Smooth muscle cell (in vitro differentiated cells): ENCODE results near the gene CCL13. TPM values are rescaled to one million over a fixed set of nuclear protein-coding genes. Genes with fewer than 3 reads are reported as not detected.

ENCODE experiments used
- DNase-seq: peaks from one replicate; lab custom pipeline; 2025; ENCODE audit not compliant: unreplicated experiment; lab: John Stamatoyannopoulos, UW
- H2AFZ ChIP-seq: fragments of 200-600 bp; sonication (generic); 2 replicates; pipeline ENCODE4 v1.6.0; 2016; ENCODE audit warnings: antibody characterized with exemption, low read depth, mild to moderate bottlenecking
- H3F3A ChIP-seq: fragments of 200-600 bp; sonication (generic); 2 replicates; pipeline ENCODE4 v1.6.0; 2017; ENCODE audit warnings: antibody characterized with exemption, low read depth
- H3K27ac ChIP-seq: fragments of 200-600 bp; sonication (generic); 2 replicates; pipeline ENCODE4 v1.5.1; 2016; ENCODE audit warnings: low read depth, mild to moderate bottlenecking
- H3K27me3 ChIP-seq: fragments of 200-600 bp; sonication (generic); 2 replicates; pipeline ENCODE4 v1.6.1; 2016; ENCODE audit warnings: low read depth, mild to moderate bottlenecking
- H3K36me3 ChIP-seq: fragments of 200-600 bp; sonication (generic); 2 replicates; pipeline ENCODE4 v1.5.1; 2016; ENCODE audit warnings: low read depth
- H3K4me1 ChIP-seq: fragments of 200-600 bp; sonication (generic); 2 replicates; pipeline ENCODE4 v1.5.1; 2016; ENCODE audit warnings: low read depth
- H3K4me2 ChIP-seq: fragments of 200-600 bp; sonication (generic); 2 replicates; pipeline ENCODE4 v1.6.0; 2016; ENCODE audit warnings: mild to moderate bottlenecking
- H3K4me3 ChIP-seq: fragments of 200-600 bp; sonication (generic); 2 replicates; pipeline ENCODE4 v1.5.1; 2016; ENCODE audit warnings: mild to moderate bottlenecking
- H3K79me2 ChIP-seq: fragments of 200-600 bp; sonication (generic); 2 replicates; pipeline ENCODE4 v1.6.0; 2016; ENCODE audit warnings: low read depth, mild to moderate bottlenecking
- H3K9ac ChIP-seq: fragments of 200-600 bp; sonication (generic); 2 replicates; pipeline ENCODE4 v1.6.0; 2016; ENCODE audit warnings: low read depth
- H3K9me3 ChIP-seq: fragments of 200-600 bp; sonication (generic); replicated peaks from 2 replicates; pipeline ENCODE4 v1.5.1; 2016; ENCODE audit warnings: low read depth
- H4K20me1 ChIP-seq: fragments of 200-600 bp; sonication (generic); 2 replicates; pipeline ENCODE4 v1.6.0; 2016; ENCODE audit warnings: low read depth
- CTCF ChIP-seq: fragments of 200-600 bp; sonication (generic); IDR thresholded peaks from 2 replicates; pipeline ENCODE4 v1.5.1; 2017; ENCODE audit warnings: borderline replicate concordance, mild to moderate bottlenecking, antibody characterized with exemption; ENCODE audit not compliant: insufficient read depth, poor library complexity, severe bottlenecking
- WGBS: methylation state at CpG from one replicate; pipeline ENCODE4 v1.1.7; 2016; ENCODE audit warnings: low lambda C conversion rate; 5-methylcytosine and 5-hydroxymethylcytosine counted together
- polyA plus RNA-seq: library from polyadenylated mRNA; unstranded; fragments of >200 nt; fragmentation: Nextera tagmentation; extraction: Ambion mirVana; gene quantifications from 2 replicates; pipeline ENCODE4 v1.2.1, GENCODE V29; 2016
- total RNA-seq: library from RNA; depleted of rRNA; stranded (reverse); fragments of >200 nt; gene quantifications from 2 replicates; pipeline ENCODE4 v1.2.3, GENCODE V29; 2014

The CCL13 gene
- total RNA-seq (not detected in 2 replicates), polyA plus RNA-seq (not detected in 2 replicates)

- no peak for TF ChIP-seq CTCF
- Histone ChIP-seq H2AFZ (no peak within 1 kb of the TSS), H3F3A (no peaks in the 10 kb centered on the region), H3K9me3 (no peaks in the 10 kb centered on the region), H3K79me2 (no peaks in the 10 kb centered on the region), H3K4me3 (no peak within 1 kb of the TSS), H3K4me1 (no peaks in the 10 kb centered on the region), H3K4me2 (no peak within 1 kb of the TSS), H3K9ac (no peak within 1 kb of the TSS), H3K27ac (no peak within 1 kb of the TSS), H4K20me1 (no peaks in the 10 kb centered on the region), H3K36me3 (no peaks in the 10 kb centered on the region), H3K27me3 (no peaks in the 10 kb centered on the region)
- 97% methylated on average over 5 of the region's 5 CpGs for WGBS
- no peak for DNase-seq
Observed at GRCh38 chr17:34356194-34356593, at the start of gene CCL13. TSS of gene CCL13 (plus strand) at chr17:34356480. CDS start at chr17:34356527, 47 bp downstream.

GRCh38 chr17:34307110-34307509 lies 49.2 kb upstream of the CCL13 start:
- H3K9ac ChIP-seq = no peak overlapping the region
- H3K4me1 ChIP-seq = no peaks in the 10 kb centered on the region
- no peak overlapping the region for H3K4me3 ChIP-seq
- no peak for TF ChIP-seq CTCF
- 52% methylated on average over 3 of the region's 3 CpGs for WGBS
- DNase-seq = no peak
- no peak overlapping the region for H3K4me2 ChIP-seq
- H3K27ac ChIP-seq = no peak overlapping the region
- no peaks in the 10 kb centered on the region for H3K79me2 ChIP-seq
- no peaks in the 10 kb centered on the region for H3K36me3 ChIP-seq
- no peaks in the 10 kb centered on the region for H3K9me3 ChIP-seq
- H4K20me1 ChIP-seq = no peaks in the 10 kb centered on the region
- no peaks in the 10 kb centered on the region for H3F3A ChIP-seq
- no peak overlapping the region for H2AFZ ChIP-seq
- H3K27me3 ChIP-seq = peaks cover 3% of the 10 kb centered on the region

- TF ChIP-seq CTCF = no peak
- H3K27me3 ChIP-seq = peaks cover 3% of the 10 kb centered on the region
- no peaks in the 10 kb centered on the region for H3F3A ChIP-seq
- no peaks in the 10 kb centered on the region for H3K36me3 ChIP-seq
- no peaks in the 10 kb centered on the region for H3K4me1 ChIP-seq
- H3K79me2 ChIP-seq = no peaks in the 10 kb centered on the region
- no peak overlapping the region for H3K4me2 ChIP-seq
- no peak overlapping the region for H3K9ac ChIP-seq
- H2AFZ ChIP-seq = no peak overlapping the region
- no peak overlapping the region for H3K27ac ChIP-seq
- H3K9me3 ChIP-seq = no peaks in the 10 kb centered on the region
- H3K4me3 ChIP-seq = no peak overlapping the region
- no peak for DNase-seq
- H4K20me1 ChIP-seq = no peaks in the 10 kb centered on the region
Observed at GRCh38 chr17:34308371-34308770, 47.9 kb upstream of the CCL13 start.

- TF ChIP-seq CTCF = no peak
- Histone ChIP-seq H3K27ac (no peak overlapping the region), H3K4me1 (no peaks in the 10 kb centered on the region), H3K4me3 (no peak overlapping the region), H3K36me3 (no peaks in the 10 kb centered on the region), H3K27me3 (peaks cover 15% of the 10 kb centered on the region), H3K79me2 (no peaks in the 10 kb centered on the region), H2AFZ (no peak overlapping the region), H3K9me3 (no peaks in the 10 kb centered on the region), H3K9ac (no peak overlapping the region), H3F3A (no peaks in the 10 kb centered on the region), H3K4me2 (no peak overlapping the region), H4K20me1 (no peaks in the 10 kb centered on the region)
- 92% methylated on average over 7 of the region's 7 CpGs for WGBS
- no peak for DNase-seq
Observed at GRCh38 chr17:34311291-34311690, 45.0 kb upstream of the CCL13 start.
